HG03575 (cell line): ENCODE data around the gene PLEKHA3.
"Not testable (repeated sequence)": the region's sequence is repeated elsewhere in the genome, so short reads cannot be mapped to it uniquely, and the experiment has no call there.

Experiments
- ATAC-seq: cut with Tn5 transposase; IDR thresholded peaks from one replicate; pipeline ENCODE4 v1.9.1; 2021; ENCODE audit not compliant: unreplicated experiment, insufficient number of reproducible peaks, low FRiP score; ENCODE audit errors: extremely low read depth

The PLEKHA3 gene

DNA sequence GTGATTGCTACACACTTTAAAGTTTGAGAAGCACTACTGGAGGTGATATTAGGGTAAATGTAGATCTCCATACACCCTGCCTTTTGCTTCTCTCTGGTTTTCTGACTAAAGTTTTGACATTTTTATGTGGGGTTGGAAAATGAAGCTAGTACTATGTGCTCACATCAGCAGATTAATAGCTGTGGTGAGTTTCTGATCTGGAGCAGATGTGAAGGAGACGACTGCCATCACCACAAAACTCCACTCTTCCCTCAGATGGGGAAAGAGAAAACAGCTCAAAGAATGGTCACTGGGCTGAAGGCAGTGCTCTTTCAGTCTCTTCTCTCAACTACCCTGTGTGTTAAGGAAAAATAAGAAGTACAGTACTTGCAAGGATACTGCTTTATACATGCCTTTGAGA, 37.2 kb downstream of the PLEKHA3 start:
- no peak for ATAC-seq

- no peak for ATAC-seq
Measured at GRCh38 chr2:178521304-178522150, 41.3 kb downstream of the PLEKHA3 start.

- ATAC-seq = no peak
Measured at GRCh38 chr2:178522950-178523595, 42.8 kb downstream of the PLEKHA3 start.

GRCh38 chr2:178523596-178524134, 43.4 kb downstream of the PLEKHA3 start:
- no peak for ATAC-seq

DNA sequence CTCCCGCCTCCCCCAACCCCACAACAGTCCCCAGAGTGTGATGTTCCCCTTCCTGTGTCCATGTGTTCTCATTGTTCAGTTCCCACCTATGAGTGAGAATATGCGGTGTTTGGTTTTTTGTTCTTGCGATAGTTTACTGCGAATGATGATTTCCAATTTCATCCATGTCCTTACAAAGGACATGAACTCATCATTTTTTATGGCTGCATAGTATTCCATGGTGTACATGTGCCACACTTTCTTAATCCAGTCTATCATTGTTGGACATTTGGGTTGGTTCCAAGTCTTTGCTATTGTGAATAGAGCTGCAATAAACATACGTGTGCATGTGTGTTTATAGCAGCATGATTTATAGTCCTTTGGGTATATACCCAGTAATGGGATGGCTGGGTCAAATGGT, 44.8 kb downstream of the PLEKHA3 start:
- not testable (repeated sequence) for ATAC-seq

DNA sequence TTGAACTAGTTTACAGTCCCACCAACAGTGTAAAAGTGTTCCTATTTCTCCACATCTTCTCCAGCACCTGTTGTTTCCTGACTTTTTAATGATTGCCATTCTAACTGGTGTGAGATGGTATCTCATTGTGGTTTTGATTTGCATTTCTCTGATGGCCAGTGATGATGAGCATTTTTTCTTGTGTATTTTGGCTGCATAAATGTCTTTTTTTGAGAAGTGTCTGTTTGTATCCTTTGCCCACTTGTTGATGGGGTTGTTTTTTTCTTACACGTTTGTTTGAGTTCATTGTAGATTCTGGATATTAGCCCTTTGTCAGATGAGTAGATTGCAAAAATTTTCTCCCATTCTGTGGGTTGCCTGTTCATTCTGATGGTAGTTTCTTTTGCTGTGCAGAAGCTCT, 45.2 kb downstream of the PLEKHA3 start:
- not testable (repeated sequence) for ATAC-seq

DNA sequence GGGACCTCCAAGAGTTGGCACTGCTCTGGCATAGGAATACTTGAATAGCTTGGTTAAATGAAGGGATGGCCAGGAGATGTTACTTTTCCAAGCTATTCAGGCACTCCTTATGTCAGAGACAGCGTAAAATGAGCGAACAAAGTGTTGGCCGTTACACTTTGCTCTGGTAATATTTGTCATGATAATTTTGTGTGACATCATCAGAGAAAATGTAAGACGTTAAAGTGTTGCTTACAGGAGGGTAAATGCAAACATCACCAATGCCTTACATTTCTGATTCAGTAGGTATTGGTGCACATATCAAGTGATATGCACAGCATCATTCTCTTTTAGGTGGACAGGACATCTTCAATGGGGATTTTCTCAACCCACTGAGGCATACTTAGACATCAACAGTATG, 46.0 kb downstream of the PLEKHA3 start:
- no peak for ATAC-seq

DNA sequence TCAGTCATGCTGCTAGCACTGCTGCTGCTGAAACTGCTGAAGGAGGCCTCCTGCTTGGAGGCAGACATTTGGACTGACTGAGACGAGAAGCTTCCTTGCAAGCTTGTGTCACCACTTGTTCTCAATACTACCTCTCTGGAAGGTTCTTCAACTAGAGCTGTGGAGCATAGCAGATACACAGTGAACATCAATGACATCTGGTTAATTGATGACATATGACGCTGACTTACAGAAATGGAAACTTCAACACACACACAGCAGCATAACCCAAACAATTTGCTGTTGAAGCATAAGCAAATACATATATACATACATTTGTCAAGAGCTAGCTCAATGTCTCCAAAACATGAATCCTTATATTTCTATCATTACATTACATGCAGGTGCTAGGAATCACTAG, 47.3 kb downstream of the PLEKHA3 start:
- no peak for ATAC-seq

DNA sequence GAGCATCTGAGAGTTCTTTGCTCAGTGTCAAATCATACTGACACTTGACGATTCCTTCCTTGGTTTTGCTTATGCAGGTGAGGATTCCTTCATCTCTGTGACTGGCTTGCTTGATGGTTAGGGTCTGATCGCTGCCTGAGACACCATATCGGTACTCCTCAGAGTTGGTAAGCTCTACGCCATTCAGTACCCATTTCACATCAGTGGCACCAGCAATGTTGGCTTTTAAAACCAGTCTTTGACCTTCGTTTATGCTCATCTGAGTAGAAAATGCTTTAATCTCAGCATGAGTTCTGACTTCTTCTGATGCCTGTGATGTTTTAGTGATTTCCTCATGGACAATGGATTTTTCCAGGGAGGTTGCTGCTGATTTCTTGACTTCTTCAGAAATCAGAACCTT, 48.4 kb downstream of the PLEKHA3 start:
- ATAC-seq = no peak

- ATAC-seq = no peak
Measured at GRCh38 chr2:178529194-178529593, 48.9 kb downstream of the PLEKHA3 start.

- no peak for ATAC-seq
Measured at GRCh38 chr2:178530131-178530530, 49.9 kb downstream of the PLEKHA3 start.

DNA sequence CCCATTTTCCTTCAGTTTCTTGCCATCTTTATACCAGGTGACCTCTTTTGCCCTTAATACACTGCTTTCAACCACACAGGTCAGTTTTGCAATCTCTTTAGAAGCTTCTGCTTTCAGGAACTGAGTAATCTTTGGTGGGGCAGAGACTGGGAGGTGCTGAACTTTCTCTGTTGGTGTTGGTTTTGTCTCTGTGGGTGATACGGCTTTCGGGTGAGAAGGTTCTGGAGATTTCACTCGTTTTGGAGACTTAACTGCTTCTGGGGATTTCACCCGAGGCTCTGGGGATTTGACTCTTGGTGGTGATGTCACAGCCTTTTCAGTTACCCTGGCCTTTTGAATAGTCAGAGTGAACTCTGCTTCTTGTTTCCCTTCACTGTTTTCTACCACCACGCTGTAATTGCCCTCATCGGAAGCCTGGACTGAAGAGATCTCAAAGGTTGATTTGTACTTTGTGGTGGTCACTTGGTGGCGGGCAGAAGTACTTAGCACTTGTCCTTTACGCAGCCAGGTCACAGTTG, 50.4 kb downstream of the PLEKHA3 start:
- ATAC-seq = peak; percentile 95

DNA sequence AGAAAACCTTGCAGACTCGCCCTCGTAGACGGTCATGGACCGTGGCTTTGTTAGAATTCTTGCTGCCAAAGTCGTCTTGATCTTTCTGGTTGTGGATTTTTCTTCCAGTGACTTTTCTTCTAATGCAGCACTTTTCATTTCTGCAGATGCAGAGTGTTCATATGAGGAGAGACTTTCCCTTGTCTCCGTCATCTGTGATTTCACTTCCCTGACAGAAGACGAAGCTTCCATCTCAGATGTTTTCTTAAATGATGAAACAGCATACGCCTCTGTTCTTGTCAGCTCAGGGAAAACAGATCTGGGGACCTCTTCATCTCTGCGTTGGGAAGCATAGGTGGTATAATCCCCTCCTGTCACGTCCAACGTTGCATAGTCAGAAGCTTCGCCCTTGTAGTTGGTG, 50.9 kb downstream of the PLEKHA3 start:
- no peak for ATAC-seq

GRCh38 chr2:178536037-178536436, 55.8 kb downstream of the PLEKHA3 start:
- no peak for ATAC-seq

- no peak for ATAC-seq
Measured at GRCh38 chr2:178542161-178542560, 61.9 kb downstream of the PLEKHA3 start.

DNA sequence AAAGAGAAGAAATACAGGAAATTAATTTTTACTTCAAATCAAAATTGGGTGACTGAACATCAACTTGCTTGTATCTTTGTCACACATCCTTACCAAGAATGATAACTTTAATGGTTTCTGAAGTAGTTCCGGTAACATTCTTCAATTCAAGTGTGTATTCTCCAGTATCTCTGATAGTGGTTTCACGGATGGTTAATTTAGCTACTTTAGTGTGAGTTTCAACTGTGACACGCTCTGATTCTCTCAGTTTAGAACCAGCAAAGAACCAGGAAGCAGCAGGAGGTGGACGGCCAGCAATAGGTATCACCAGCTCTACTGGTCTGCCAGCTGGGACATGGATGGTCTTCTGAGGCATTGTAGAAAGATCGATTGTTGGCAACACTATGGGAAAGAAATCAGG, 62.3 kb downstream of the PLEKHA3 start:
- ATAC-seq = no peak

- no peak for ATAC-seq
Measured at GRCh38 chr2:178550352-178550751, 70.1 kb downstream of the PLEKHA3 start.

DNA sequence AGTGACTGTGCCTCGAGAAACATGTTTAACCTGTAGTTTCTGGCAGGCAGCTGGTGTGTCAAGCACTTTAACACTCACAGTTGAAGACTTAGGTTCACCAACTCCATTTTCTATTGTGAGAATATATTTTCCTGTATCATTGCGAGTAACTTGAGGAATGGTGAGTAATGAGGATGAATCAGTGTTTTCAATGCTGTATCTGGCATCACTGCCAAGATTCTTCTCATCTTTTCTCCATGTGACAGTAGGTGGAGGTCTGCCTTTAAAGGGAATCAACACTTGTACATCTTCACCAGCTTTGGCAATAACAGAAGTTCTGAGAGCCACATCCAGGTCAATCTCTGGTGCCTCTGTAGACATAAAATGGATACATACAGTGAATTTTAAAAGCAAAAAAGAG, 72.8 kb downstream of the PLEKHA3 start:
- ATAC-seq = no peak
